ENCODE results near the gene NOVA2. TPM values are rescaled to one million over a fixed set of nuclear protein-coding genes. Genes with fewer than 3 reads are reported as not detected.
A peak's percentile ranks its signal among the peaks of the same experiment; 100 is the strongest.

The NOVA2 gene
- total and polyA plus RNA-seq, 2 donors (not counting 3 experiments of a cell fraction or from before 2014, with no cell fraction given): 5.6 to 34.2 TPM

- Histone ChIP-seq H3K4me2 (ENCODE audit: insufficient read depth, low read length) (peak overlapping the region; percentile 99), H3K27ac (ENCODE audit: insufficient read depth, low read depth, low read length) (peak overlapping the region; percentile 64), H3K4me3 (replicated peaks in 1 of 3; ENCODE audit: insufficient read depth in 1 of 3, low read depth in 1 of 3, low read length in 3 of 3) (peak overlapping the region; percentile 69 to 99 (median 95)), H3K79me2 (ENCODE audit: control insufficient read depth, insufficient read depth, low read length) (peaks cover 5% of the 10 kb centered on the region), H3K27me3 (ENCODE audit: control insufficient read depth in 2 of 2, insufficient read depth in 2 of 2, low read length in 2 of 2) (no peaks in the 10 kb centered on the region), H3K9me1 (replicated peaks; ENCODE audit: control insufficient read depth, extremely low read depth, insufficient read depth, low read length) (no peaks in the 10 kb centered on the region), H2AFZ (ENCODE audit: low read depth, low read length) (peak overlapping the region; percentile 86), H3K9me3 (replicated peaks; ENCODE audit: control insufficient read depth, insufficient read depth, low read length) (no peaks in the 10 kb centered on the region), H4K20me1 (replicated peaks; ENCODE audit: control insufficient read depth, extremely low read depth, insufficient read depth, low read length) (no peaks in the 10 kb centered on the region), H3K4me1 (ENCODE audit: control insufficient read depth, extremely low read depth, insufficient read depth, low read length) (peaks cover 12% of the 10 kb centered on the region), H3K9ac (replicated peaks; ENCODE audit: extremely low read depth, insufficient read depth, low read length) (peak overlapping the region; percentile 90), H3K36me3 (ENCODE audit: control insufficient read depth in 2 of 2, extremely low read depth in 1 of 2, insufficient read depth in 2 of 2, low read length in 2 of 2) (no peaks in the 10 kb centered on the region)
- TSS peak; percentile 50 for BruUV-seq (replicated peaks)
- FAIRE-seq (no peak), DNase-seq (ENCODE audit: low read depth, low spot score) (no peak)
- POLR2A ChIA-PET: interaction anchor here (0.6 to 1.0 kb wide), 3 partner anchors 19 to 93 kb away, joined by 3 to 5 read pairs (median 3); partner anchors contain the start of gene MYPOP
- CTCF ChIA-PET: interaction anchor here (1.0 to 2.3 kb wide), 12 partner anchors 11 to 285 kb away, joined by 3 to 11 read pairs (median 4); partner anchors contain the start of genes MYPOP and NOVA2
- intact Hi-C loops (cut with micrococcal nuclease): loop anchor here (1.0 to 5.0 kb wide), 4 partner anchors 22 to 179 kb away; partner anchors contain the start of genes MYPOP and RSPH6A
- TF ChIP-seq CTCF (IDR thresholded peaks at IDR 0.05; ENCODE audit: extremely low read depth in 1 of 2, insufficient read depth in 1 of 2, low read depth in 1 of 2, low read length in 2 of 2): no peak
- no peak for TF ChIP-seq POLR2A (IDR thresholded peaks at IDR 0.05; ENCODE audit: low read depth, low read length)
- TF ChIP-seq JUN (IDR thresholded peaks at IDR 0.05; ENCODE audit: borderline replicate concordance, insufficient read depth, insufficient read length, low read depth): no peak
- TF ChIP-seq MAX (IDR thresholded peaks at IDR 0.05; ENCODE audit: insufficient read depth, insufficient read length): no peak
- no peak for TF ChIP-seq POLR2AphosphoS5 (IDR thresholded peaks at IDR 0.05; ENCODE audit: insufficient read depth, low read depth, low read length)
- TF ChIP-seq FOS (IDR thresholded peaks at IDR 0.05; ENCODE audit: borderline replicate concordance, insufficient read depth, low read length): no peak
- TF ChIP-seq GATA2 (IDR thresholded peaks at IDR 0.05; ENCODE audit: insufficient read depth, insufficient read length, low read depth, low read length): no peak
- no peak for TF ChIP-seq MYC (IDR thresholded peaks at IDR 0.05; ENCODE audit: low read depth, low read length)
- no peak for TF ChIP-seq EZH2 (IDR thresholded peaks at IDR 0.05; ENCODE audit: borderline replicate concordance, low read depth, low read length, severe bottlenecking)
- dilution Hi-C loops (cut with MboI; ENCODE audit: extremely low pct_ligation_motif_present, low sequenced_read_pairs): no loop called here
These were observed 22.2 kb upstream of the NOVA2 start for GRCh38 chr19:45995715-45996385.
